Bronchial epithelial cell (primary cell): Measurements from ENCODE around the gene GPSM1. TPM values are rescaled to one million over a fixed set of nuclear protein-coding genes. Genes with fewer than 3 reads are reported as not detected.

Experiments
- DNase-seq: peaks from one replicate; pipeline ENCODE4 v3.0.0-alpha.2; 2010; ENCODE audit warnings: low read depth
- FAIRE-seq: peaks from 2 replicates; lab custom pipeline; 2011; peaks lifted over from hg19 to GRCh38; lab: Jason Lieb, UNC
- H3K27me3 ChIP-seq: 2 replicates; pipeline ENCODE4 v1.5.1; 2011; ENCODE audit warnings: low read length; ENCODE audit not compliant: control insufficient read depth, insufficient read depth
- H3K36me3 ChIP-seq: 2 replicates; pipeline ENCODE4 v1.5.1; 2011; ENCODE audit warnings: low read length; ENCODE audit not compliant: control insufficient read depth, insufficient read depth
- H3K4me3 ChIP-seq: 2 replicates; pipeline ENCODE4 v1.5.1; 2011; ENCODE audit warnings: mild to moderate bottlenecking, low read depth, low read length, control low read depth
- total RNA-seq: library from RNA; depleted of rRNA; stranded (reverse); fragments of >200 nt; gene quantifications from 2 replicates; pipeline ENCODE4 v1.2.1, GENCODE V29; 2014
- TF ChIP-seq, protein P1 (sequence below): IDR thresholded peaks from 2 replicates; pipeline ENCODE4 v1.5.1; 2011; ENCODE audit warnings: mild to moderate bottlenecking, moderate library complexity, low read length, control low read depth, inconsistent platforms; ENCODE audit not compliant: insufficient read depth, severe bottlenecking

GPSM1 gene
- total RNA-seq, 1 donor from 2014 or later, result 13.4 TPM

DNA sequence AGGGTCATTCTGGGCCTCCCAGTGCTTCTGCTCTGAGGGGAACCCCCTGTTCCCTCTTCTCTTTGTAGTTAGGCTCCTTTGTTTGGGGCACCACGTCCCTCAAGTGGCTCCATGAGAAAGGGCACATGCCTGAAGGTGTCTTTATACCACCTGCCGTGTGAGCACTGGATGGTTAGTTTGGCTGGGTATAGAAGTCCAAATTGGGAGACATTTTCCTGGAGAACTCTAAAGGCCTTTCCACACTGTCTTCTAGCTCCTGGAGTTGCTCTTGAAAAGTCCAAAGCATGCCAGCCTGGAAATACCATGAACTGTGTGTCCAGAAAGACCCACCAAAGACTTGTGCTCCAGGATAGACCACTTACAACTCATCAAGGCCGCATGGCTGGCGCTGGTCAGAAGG lies 12.4 kb upstream of the GPSM1 start:
- TF ChIP-seq, protein P1, sequence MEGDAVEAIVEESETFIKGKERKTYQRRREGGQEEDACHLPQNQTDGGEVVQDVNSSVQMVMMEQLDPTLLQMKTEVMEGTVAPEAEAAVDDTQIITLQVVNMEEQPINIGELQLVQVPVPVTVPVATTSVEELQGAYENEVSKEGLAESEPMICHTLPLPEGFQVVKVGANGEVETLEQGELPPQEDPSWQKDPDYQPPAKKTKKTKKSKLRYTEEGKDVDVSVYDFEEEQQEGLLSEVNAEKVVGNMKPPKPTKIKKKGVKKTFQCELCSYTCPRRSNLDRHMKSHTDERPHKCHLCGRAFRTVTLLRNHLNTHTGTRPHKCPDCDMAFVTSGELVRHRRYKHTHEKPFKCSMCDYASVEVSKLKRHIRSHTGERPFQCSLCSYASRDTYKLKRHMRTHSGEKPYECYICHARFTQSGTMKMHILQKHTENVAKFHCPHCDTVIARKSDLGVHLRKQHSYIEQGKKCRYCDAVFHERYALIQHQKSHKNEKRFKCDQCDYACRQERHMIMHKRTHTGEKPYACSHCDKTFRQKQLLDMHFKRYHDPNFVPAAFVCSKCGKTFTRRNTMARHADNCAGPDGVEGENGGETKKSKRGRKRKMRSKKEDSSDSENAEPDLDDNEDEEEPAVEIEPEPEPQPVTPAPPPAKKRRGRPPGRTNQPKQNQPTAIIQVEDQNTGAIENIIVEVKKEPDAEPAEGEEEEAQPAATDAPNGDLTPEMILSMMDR, result no peak
- DNase-seq, result no peak
- Histone ChIP-seq H3K36me3 (no peaks in the 10 kb centered on the region), H3K4me3 (no peak overlapping the region), H3K27me3 (no peaks in the 10 kb centered on the region)
- FAIRE-seq, result no peak

DNA sequence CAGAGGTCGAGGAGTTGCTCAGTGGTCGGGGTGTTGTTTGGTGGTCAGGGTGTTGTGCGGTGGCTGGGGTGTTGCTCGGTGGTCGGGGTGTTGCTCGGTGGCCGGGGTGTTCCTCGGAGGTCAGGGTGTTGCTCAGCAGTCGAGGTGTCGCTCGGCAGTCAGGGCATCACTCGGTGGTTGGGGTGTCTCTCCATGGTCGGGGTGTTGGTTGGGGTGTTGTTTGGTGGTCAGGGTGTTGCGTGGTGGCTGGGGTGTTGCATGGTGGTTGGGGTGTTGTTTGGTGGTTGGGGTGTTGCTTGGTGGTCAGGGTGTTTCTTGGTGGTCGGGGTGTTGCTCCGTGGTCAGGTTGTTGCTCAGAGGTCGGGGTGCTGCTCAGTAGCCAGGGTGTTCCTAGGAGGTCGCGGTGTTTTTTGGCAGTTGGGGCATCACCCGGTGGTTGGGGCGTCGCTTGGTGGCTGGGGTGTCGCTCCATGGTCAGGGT lies 11.0 kb upstream of the GPSM1 start:
- DNase-seq, result no peak
- TF ChIP-seq, protein P1, result no peak
- H3K27me3 ChIP-seq, result no peaks in the 10 kb centered on the region
- no peak for FAIRE-seq
- H3K36me3 ChIP-seq, result no peaks in the 10 kb centered on the region
- H3K4me3 ChIP-seq, result no peak overlapping the region

DNA sequence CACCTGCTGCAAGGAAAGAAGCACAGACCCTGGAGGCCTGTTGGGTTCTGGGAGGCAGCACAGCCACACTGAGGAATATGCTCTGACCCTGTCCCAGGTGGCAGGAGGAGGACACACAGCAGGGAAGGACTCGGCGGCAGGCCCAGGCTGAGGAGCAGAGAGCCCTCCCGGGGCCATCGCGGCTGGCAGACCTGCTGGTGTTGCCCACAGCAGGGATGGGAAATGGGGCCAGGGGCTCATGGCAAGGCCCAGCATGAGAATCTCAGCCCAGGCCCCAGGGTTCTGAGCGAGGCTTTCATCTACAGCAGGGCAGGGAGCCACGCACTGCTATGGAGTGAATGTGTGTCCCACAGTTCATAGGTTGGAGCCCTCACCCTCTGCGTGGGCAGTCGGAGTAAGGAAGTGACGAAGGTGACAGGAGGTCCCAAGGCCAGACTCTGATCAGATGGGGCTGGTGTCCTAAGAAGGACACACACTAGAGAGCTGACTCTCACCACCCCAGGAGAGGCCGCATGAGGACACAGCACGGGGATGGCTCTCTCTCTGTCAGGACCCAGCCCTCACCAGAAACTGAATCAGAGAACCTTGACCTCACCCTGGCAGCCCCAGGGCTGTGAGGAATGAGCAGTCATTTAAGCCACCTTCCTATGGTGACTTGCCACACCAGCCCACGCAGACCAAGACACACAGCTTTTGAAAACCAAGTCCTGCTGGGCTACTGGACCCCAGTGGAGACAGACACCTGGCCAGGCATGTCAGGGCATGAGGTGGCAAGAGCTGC lies 10.3 kb upstream of the GPSM1 start:
- FAIRE-seq (no peak), DNase-seq (peak; percentile 12)
- TF ChIP-seq, protein P1, result no peak
- Histone ChIP-seq H3K27me3 (no peaks in the 10 kb centered on the region), H3K4me3 (no peak overlapping the region), H3K36me3 (no peaks in the 10 kb centered on the region)

DNA sequence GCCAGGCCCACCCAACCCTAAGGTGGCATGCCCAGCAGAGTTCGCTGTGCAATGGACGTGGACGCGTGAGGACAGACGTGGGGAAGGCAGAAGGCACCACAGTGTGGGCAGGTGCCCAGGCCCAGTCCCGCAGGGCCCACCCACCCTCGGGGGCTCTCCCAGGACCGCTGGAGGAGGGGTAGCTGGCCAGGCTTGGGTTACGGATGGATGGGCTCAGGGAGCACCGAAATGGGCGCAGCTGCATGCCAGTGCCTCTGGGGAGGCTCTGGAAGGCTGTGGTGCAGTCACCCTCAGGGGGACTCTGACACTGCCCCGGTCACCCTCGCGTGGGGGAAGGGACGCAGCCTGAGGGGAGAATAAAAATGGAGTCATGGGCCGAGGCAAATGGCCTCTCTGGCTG lies 9.6 kb upstream of the GPSM1 start:
- FAIRE-seq, result no peak
- DNase-seq, result no peak
- Histone ChIP-seq H3K36me3 (no peaks in the 10 kb centered on the region), H3K4me3 (no peak overlapping the region), H3K27me3 (no peaks in the 10 kb centered on the region)
- TF ChIP-seq, protein P1, result no peak

DNA sequence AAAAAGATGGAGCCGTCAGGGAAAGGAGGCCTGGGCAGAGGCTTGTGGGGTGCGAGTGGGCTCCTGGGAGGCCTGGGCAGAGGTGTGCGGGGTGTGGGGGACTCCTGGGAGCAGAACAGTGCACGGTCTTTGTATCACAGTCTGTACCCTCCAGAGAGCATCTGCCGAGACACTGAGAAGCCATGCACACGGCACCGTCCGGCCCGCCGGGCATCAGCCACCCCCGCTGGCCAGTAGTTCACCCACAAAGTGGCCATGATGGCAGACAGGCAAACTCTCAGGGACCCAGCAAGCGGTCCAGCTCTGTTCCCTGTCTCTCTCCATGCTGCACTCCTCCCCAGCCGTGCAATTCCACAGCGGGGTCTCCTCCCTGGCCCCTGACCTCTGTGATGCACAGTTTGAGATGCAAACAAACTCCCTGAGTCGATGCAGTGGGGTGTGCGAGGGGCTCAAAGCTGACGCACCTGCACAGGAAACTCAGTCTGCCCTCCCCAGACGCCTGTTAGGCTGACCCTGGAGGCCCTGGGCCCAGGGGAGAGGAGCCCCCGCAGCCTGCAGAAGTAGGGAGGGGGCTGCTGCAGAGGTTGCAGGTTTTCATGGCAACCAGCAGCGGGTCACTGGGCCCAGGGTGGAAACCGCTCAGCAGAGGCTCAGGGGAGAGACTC lies 9.1 kb upstream of the GPSM1 start:
- no peak for FAIRE-seq
- no peak for DNase-seq
- no peaks in the 10 kb centered on the region for H3K36me3 ChIP-seq
- TF ChIP-seq, protein P1, result no peak
- no peak overlapping the region for H3K4me3 ChIP-seq
- no peaks in the 10 kb centered on the region for H3K27me3 ChIP-seq
